ENCODE results near the gene MYCBP2. TPM values are rescaled to one million over a fixed set of nuclear protein-coding genes. Genes with fewer than 3 reads are reported as not detected.
"Not testable (repeated sequence)": the region's sequence is repeated elsewhere in the genome, so short reads cannot be mapped to it uniquely, and the experiment has no call there.

The MYCBP2 gene
- total RNA-seq, 2 donors from 2014 or later: 41.2 to 42.6 TPM

GRCh38 chr13:77318741-77319140, 8.2 kb downstream of the MYCBP2 start:
- no peaks in the 10 kb centered on the region for H3K27me3 ChIP-seq
- H3K9ac ChIP-seq (ENCODE audit: low read depth in 2 of 2, low read length in 2 of 2): no peak overlapping the region
- intact Hi-C loops (cut with DNase I): no loop called here
- no peak overlapping the region for H3K27ac ChIP-seq
- DNase-seq: no peak
- no peak overlapping the region for H3K4me3 ChIP-seq
- no peaks in the 10 kb centered on the region for H3K4me1 ChIP-seq
- no peaks in the 10 kb centered on the region for H3K9me3 ChIP-seq
- no peaks in the 10 kb centered on the region for H3K36me3 ChIP-seq
- TF ChIP-seq, protein P1, sequence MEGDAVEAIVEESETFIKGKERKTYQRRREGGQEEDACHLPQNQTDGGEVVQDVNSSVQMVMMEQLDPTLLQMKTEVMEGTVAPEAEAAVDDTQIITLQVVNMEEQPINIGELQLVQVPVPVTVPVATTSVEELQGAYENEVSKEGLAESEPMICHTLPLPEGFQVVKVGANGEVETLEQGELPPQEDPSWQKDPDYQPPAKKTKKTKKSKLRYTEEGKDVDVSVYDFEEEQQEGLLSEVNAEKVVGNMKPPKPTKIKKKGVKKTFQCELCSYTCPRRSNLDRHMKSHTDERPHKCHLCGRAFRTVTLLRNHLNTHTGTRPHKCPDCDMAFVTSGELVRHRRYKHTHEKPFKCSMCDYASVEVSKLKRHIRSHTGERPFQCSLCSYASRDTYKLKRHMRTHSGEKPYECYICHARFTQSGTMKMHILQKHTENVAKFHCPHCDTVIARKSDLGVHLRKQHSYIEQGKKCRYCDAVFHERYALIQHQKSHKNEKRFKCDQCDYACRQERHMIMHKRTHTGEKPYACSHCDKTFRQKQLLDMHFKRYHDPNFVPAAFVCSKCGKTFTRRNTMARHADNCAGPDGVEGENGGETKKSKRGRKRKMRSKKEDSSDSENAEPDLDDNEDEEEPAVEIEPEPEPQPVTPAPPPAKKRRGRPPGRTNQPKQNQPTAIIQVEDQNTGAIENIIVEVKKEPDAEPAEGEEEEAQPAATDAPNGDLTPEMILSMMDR (IDR thresholded peaks at IDR 0.05): no peak

- H3K27me3 ChIP-seq: no peaks in the 10 kb centered on the region
- H3K36me3 ChIP-seq: no peaks in the 10 kb centered on the region
- H3K27ac ChIP-seq: no peak overlapping the region
- intact Hi-C loops (cut with DNase I): no loop called here
- no peak overlapping the region for H3K9ac ChIP-seq (ENCODE audit: low read depth in 2 of 2, low read length in 2 of 2)
- DNase-seq: no peak
- TF ChIP-seq, protein P1 (IDR thresholded peaks at IDR 0.05): no peak
- H3K4me1 ChIP-seq: no peaks in the 10 kb centered on the region
- H3K9me3 ChIP-seq: no peaks in the 10 kb centered on the region
- no peak overlapping the region for H3K4me3 ChIP-seq
These were observed 10.5 kb downstream of the MYCBP2 start for GRCh38 chr13:77316430-77316829.

DNA sequence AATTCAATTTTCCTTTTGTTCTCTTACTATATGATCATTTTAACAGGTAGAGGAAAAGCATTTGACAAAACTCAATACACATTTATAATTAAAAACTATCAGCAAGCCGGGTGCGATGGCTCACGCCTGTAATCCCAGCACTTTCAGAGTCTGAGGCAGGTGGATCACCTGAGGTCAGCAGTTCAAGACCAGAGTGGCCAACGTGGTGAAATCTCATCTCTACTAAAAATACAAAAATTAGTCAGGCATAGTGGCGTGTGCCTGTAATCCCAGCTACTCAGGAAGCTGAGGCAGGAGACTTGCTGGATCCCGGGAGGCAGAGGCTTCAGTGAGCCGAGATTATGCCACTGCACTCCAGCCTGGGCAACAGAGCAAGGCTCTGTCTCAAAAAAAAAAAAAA, 11.4 kb downstream of the MYCBP2 start:
- H3K4me1 ChIP-seq; H3K27me3 ChIP-seq; H3K27ac ChIP-seq; H3K4me3 ChIP-seq; H3K36me3 ChIP-seq; intact Hi-C loops (cut with DNase I); H3K9me3 ChIP-seq; H3K9ac ChIP-seq (ENCODE audit: low read depth in 2 of 2, low read length in 2 of 2); DNase-seq: not testable (repeated sequence)

DNA sequence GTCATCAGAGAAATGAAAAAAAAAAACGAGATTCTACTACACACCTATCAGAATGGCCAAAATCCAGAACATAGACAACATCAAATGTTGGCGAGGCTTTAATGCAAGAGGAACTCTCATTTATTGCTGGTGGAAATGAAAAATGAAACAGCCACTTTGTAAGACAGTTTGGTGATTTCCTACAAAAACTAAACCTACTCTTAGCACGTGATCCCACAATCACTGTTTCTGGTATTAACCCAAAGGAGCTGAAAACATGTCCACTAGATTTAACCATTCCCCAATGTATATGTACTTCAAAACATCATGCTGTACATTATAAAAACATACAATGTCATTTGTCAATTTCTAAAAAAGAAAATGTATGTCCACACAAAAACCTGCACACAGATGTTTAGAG, 13.0 kb downstream of the MYCBP2 start:
- H3K9me3 ChIP-seq: no peaks in the 10 kb centered on the region
- no peak overlapping the region for H3K4me3 ChIP-seq
- H3K27me3 ChIP-seq: no peaks in the 10 kb centered on the region
- H3K36me3 ChIP-seq: no peaks in the 10 kb centered on the region
- intact Hi-C loops (cut with DNase I): no loop called here
- H3K9ac ChIP-seq (ENCODE audit: low read depth in 2 of 2, low read length in 2 of 2): no peak overlapping the region
- H3K4me1 ChIP-seq: no peaks in the 10 kb centered on the region
- TF ChIP-seq, protein P1 (IDR thresholded peaks at IDR 0.05): no peak
- no peak overlapping the region for H3K27ac ChIP-seq
- DNase-seq: no peak

DNA sequence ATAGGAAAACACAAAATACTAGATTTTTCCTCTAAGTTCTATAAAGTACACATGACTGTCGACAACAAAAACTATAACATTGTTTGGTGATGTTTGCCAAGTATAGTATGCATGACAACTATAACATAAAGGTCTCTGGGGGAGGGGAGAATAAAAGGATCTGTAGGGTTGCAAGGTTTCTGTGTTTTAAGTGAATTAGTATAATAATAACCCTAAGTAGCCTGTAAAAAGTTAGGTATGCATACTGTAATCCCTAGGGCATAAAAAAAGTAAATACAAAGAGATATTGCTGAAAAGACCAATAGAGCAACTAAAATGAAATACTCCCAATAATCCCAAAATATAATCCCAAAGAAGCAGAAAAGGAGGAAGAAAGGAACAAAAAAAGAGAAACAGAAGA, 14.6 kb downstream of the MYCBP2 start:
- H3K4me1 ChIP-seq: no peaks in the 10 kb centered on the region
- no peaks in the 10 kb centered on the region for H3K36me3 ChIP-seq
- no peak overlapping the region for H3K4me3 ChIP-seq
- TF ChIP-seq, protein P1 (IDR thresholded peaks at IDR 0.05): no peak
- no peaks in the 10 kb centered on the region for H3K27me3 ChIP-seq
- no peak overlapping the region for H3K9ac ChIP-seq (ENCODE audit: low read depth in 2 of 2, low read length in 2 of 2)
- H3K27ac ChIP-seq: no peak overlapping the region
- intact Hi-C loops (cut with DNase I): no loop called here
- no peaks in the 10 kb centered on the region for H3K9me3 ChIP-seq
- DNase-seq: no peak

GRCh38 chr13:77310579-77311279, 16.2 kb downstream of the MYCBP2 start:
- no peaks in the 10 kb centered on the region for H3K36me3 ChIP-seq
- DNase-seq: no peak
- H3K9ac ChIP-seq (ENCODE audit: low read depth in 2 of 2, low read length in 2 of 2): no peak overlapping the region
- TF ChIP-seq, protein P1 (IDR thresholded peaks at IDR 0.05): no peak
- no peak overlapping the region for H3K27ac ChIP-seq
- intact Hi-C loops (cut with DNase I): no loop called here
- H3K9me3 ChIP-seq: no peaks in the 10 kb centered on the region
- H3K27me3 ChIP-seq: no peaks in the 10 kb centered on the region
- H3K4me3 ChIP-seq: no peak overlapping the region
- H3K4me1 ChIP-seq: peaks cover 4% of the 10 kb centered on the region

All from colonic mucosa (tissue), 4 donors.